ENCODE data around the gene ZNF652.
"Not testable (repeated sequence)": the region's sequence is repeated elsewhere in the genome, so short reads cannot be mapped to it uniquely, and the experiment has no call there.

Gene ZNF652

GRCh38 chr17:49384951-49385350 is 22.9 kb upstream of the ZNF652 start:
- no peak for DNase-seq

GRCh38 chr17:49383060-49383459 is 21.0 kb upstream of the ZNF652 start:
- no peak for DNase-seq

GRCh38 chr17:49382556-49382955 is 20.5 kb upstream of the ZNF652 start:
- DNase-seq: no peak

GRCh38 chr17:49381793-49382192 is 19.7 kb upstream of the ZNF652 start:
- no peak for DNase-seq

- no peak for DNase-seq
These were observed 19.0 kb upstream of the ZNF652 start for GRCh38 chr17:49381033-49381432.

- no peak for DNase-seq
These were observed 17.9 kb upstream of the ZNF652 start for GRCh38 chr17:49379926-49380325.

- DNase-seq: no peak
These were observed 16.3 kb upstream of the ZNF652 start for GRCh38 chr17:49378311-49378710.

GRCh38 chr17:49375544-49375943 is 13.5 kb upstream of the ZNF652 start:
- DNase-seq: no peak

GRCh38 chr17:49373115-49373514 is 11.1 kb upstream of the ZNF652 start:
- DNase-seq: no peak

GRCh38 chr17:49372425-49372824 is 10.4 kb upstream of the ZNF652 start:
- DNase-seq: no peak

- no peak for DNase-seq
These were observed 9.2 kb upstream of the ZNF652 start for GRCh38 chr17:49370971-49371834.

GRCh38 chr17:49369760-49370159 is 7.7 kb upstream of the ZNF652 start:
- no peak for DNase-seq

- no peak for DNase-seq
These were observed 7.0 kb upstream of the ZNF652 start for GRCh38 chr17:49369089-49369488.

- no peak for DNase-seq
These were observed 3.6 kb upstream of the ZNF652 start for GRCh38 chr17:49365667-49366066.

GRCh38 chr17:49365126-49365525 is 3.1 kb upstream of the ZNF652 start:
- DNase-seq: not testable (repeated sequence)

- no peak for DNase-seq
These were observed 2.1 kb upstream of the ZNF652 start for GRCh38 chr17:49364119-49364518.

- DNase-seq: no peak
These were observed 1.2 kb upstream of the ZNF652 start for GRCh38 chr17:49363251-49363650.

- no peak for DNase-seq
These were observed 670 bp upstream of the ZNF652 start for GRCh38 chr17:49362723-49363117.

- peak; percentile 46 for DNase-seq
These were observed 735 bp downstream of the ZNF652 start for GRCh38 chr17:49361129-49361901.

- no peak for DNase-seq
These were observed 1.3 kb downstream of the ZNF652 start for GRCh38 chr17:49360796-49361128.

- no peak for DNase-seq
These were observed 1.9 kb downstream of the ZNF652 start for GRCh38 chr17:49359990-49360795.

- DNase-seq: no peak
These were observed 3.3 kb downstream of the ZNF652 start for GRCh38 chr17:49358641-49359247.

- DNase-seq: no peak
These were observed 4.5 kb downstream of the ZNF652 start for GRCh38 chr17:49357516-49357915.

All from NCI-H226 (cell line).